ENCODE measurements around the gene PFDN4. TPM values are rescaled to one million over a fixed set of nuclear protein-coding genes. Genes with fewer than 3 reads are reported as not detected.

Gene PFDN4
- total RNA-seq, 1 donor from 2014 or later, result 23.4 TPM

GRCh38 chr20:54194724-54195438 is 13.0 kb upstream of the PFDN4 start:
- no peak overlapping the region for H3K4me3 ChIP-seq
- H3K27me3 ChIP-seq (ENCODE audit: low read depth), result peaks cover 11% of the 10 kb centered on the region
- no peaks in the 10 kb centered on the region for H3K9me3 ChIP-seq (replicated peaks)
- no peak overlapping the region for H3K27ac ChIP-seq (replicated peaks)
- no peaks in the 10 kb centered on the region for H3K4me1 ChIP-seq
- DNase-seq, result no peak
- no peak for TF ChIP-seq CTCF (IDR thresholded peaks at IDR 0.05; ENCODE audit: borderline replicate concordance)
- H3K36me3 ChIP-seq, result no peaks in the 10 kb centered on the region
- intact Hi-C loops (cut with micrococcal nuclease), result no loop called here

DNA sequence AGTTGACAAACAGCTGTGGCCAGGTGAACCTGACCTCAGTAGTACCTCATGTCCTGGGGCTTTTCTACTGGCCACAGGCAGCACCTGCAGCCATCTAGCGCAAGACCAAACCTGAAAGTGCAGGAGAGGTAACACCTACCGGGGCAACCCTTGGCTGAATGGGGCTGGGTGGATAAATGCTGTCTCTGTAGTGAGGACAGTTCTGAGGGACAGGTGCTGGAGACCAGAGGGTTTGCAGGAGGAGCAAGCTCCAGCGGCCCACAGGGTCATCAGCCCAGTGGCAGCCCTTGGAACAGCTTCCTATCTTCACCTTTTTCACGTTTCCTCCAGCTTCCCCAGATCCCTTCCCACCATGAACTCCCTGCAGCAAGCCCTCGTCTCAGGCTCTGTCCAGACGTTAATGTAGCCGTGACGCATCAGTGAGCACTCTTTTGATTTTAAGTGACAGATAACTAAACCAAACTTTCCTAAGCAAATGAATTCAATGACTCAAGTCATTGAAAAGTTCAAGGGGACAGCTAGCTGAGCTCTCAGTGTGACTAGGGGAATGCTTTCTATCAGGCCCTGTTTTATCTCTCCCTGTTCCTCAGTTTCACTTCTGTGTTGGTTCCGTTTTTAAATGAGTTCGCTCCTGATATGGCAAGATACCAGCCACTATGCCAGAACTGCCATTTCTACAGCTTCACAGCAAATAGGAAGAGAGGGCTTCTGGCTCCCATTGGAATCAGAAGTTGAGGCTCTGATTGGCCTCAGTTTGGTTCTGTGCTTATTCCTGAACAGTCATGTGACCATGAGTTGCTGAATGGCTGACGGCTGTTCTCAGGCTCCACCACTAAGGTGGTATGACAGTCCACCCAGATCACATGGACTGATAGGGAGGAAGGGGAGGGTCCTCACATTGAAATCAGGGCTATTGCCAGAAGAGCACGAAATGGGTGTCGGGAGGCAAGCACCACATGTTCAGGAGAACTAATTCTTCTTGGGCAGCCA is 12.1 kb upstream of the PFDN4 start:
- H3K27me3 ChIP-seq (ENCODE audit: low read depth), result peaks cover 11% of the 10 kb centered on the region
- H3K4me3 ChIP-seq, result no peak overlapping the region
- no peak for DNase-seq
- H3K4me1 ChIP-seq, result no peaks in the 10 kb centered on the region
- no peaks in the 10 kb centered on the region for H3K36me3 ChIP-seq
- H3K27ac ChIP-seq (replicated peaks), result no peak overlapping the region
- intact Hi-C loops (cut with micrococcal nuclease), result no loop called here
- no peak for TF ChIP-seq CTCF (IDR thresholded peaks at IDR 0.05; ENCODE audit: borderline replicate concordance)
- no peaks in the 10 kb centered on the region for H3K9me3 ChIP-seq (replicated peaks)

- DNase-seq, result no peak
- Histone ChIP-seq H3K27me3 (ENCODE audit: low read depth) (peaks cover 11% of the 10 kb centered on the region), H3K27ac (replicated peaks) (no peak overlapping the region), H3K9me3 (replicated peaks) (no peaks in the 10 kb centered on the region), H3K4me3 (no peak overlapping the region), H3K4me1 (no peaks in the 10 kb centered on the region), H3K36me3 (no peaks in the 10 kb centered on the region)
- intact Hi-C loops (cut with micrococcal nuclease), result loop anchor here (2.0 kb wide), 1 partner anchor 101 kb away; no protein-coding TSS in a partner anchor
- no peak for TF ChIP-seq CTCF (IDR thresholded peaks at IDR 0.05; ENCODE audit: borderline replicate concordance)
Measured at GRCh38 chr20:54197621-54198604, 10.0 kb upstream of the PFDN4 start.

GRCh38 chr20:54199283-54199682 is 8.6 kb upstream of the PFDN4 start:
- Histone ChIP-seq H3K36me3 (no peaks in the 10 kb centered on the region), H3K4me1 (no peaks in the 10 kb centered on the region), H3K27ac (replicated peaks) (no peak overlapping the region), H3K9me3 (replicated peaks) (no peaks in the 10 kb centered on the region), H3K4me3 (no peak overlapping the region), H3K27me3 (ENCODE audit: low read depth) (peaks cover 11% of the 10 kb centered on the region)
- DNase-seq, result no peak
- intact Hi-C loops (cut with micrococcal nuclease), result loop anchor here (2.0 kb wide), 1 partner anchor 102 kb away; no protein-coding TSS in a partner anchor
- TF ChIP-seq CTCF (IDR thresholded peaks at IDR 0.05; ENCODE audit: borderline replicate concordance), result no peak
